HG03442 (cell line): Measurements from ENCODE around the gene CNGA2.

Experiments
- ATAC-seq: cut with Tn5 transposase; IDR thresholded peaks from one replicate; pipeline ENCODE4 v1.9.1; 2021; ENCODE audit warnings: mild to moderate bottlenecking, moderate library complexity; ENCODE audit not compliant: unreplicated experiment

CNGA2 gene

DNA sequence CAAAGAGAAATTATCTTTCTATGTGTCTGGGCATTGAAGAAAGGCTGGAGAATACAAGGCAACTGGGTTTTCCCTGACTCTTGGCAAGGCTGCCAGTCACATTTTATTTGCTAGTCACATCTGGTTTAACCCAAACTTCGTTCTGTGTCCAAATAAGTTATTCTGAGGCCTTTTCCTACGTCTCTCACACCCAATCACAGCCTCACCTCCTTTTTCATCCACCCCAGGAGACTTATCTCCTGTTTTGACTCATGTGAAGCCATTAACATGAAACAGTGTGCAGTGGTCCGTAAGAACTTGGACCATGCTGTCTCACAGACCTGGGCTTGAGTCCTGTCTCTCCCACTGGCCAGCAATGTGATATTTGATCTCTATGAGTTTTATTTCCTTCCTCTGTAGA, 59.3 kb downstream of the CNGA2 start:
- no peak for ATAC-seq
